ENCODE data around the gene CDH13.

GRCh38 chr16:83134638-83135037, 507.9 kb downstream of the CDH13 start:
- TF ChIP-seq EZH2 (IDR thresholded peaks at IDR 0.05; ENCODE audit: low read depth, low read length, severe bottlenecking) (no peak), CTCF (IDR thresholded peaks at IDR 0.05; ENCODE audit: control extremely low read depth in 1 of 3, insufficient read depth in 1 of 3, low read depth in 1 of 3, low read length in 3 of 3) (no peak), RNF2 (IDR thresholded peaks at IDR 0.05; ENCODE audit: borderline replicate concordance, low read depth, low read length, missing control alignments, poor library complexity, severe bottlenecking) (no peak), RAD21 (IDR thresholded peaks at IDR 0.05 in 1 of 2, conservative IDR thresholded peaks at IDR 0.05 in 1 of 2; ENCODE audit: low read depth in 2 of 2, low read length in 2 of 2) (no peak), POLR2AphosphoS5 (IDR thresholded peaks at IDR 0.05; ENCODE audit: low read depth, low read length) (no peak), KDM5A (IDR thresholded peaks at IDR 0.05; ENCODE audit: low read length) (no peak), SP2 (IDR thresholded peaks at IDR 0.05; ENCODE audit: low read length) (no peak), MAFK (IDR thresholded peaks at IDR 0.05; ENCODE audit: low read depth, low read length) (no peak)
- TF ChIP-seq, protein P1, sequence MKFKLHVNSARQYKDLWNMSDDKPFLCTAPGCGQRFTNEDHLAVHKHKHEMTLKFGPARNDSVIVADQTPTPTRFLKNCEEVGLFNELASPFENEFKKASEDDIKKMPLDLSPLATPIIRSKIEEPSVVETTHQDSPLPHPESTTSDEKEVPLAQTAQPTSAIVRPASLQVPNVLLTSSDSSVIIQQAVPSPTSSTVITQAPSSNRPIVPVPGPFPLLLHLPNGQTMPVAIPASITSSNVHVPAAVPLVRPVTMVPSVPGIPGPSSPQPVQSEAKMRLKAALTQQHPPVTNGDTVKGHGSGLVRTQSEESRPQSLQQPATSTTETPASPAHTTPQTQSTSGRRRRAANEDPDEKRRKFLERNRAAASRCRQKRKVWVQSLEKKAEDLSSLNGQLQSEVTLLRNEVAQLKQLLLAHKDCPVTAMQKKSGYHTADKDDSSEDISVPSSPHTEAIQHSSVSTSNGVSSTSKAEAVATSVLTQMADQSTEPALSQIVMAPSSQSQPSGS (IDR thresholded peaks at IDR 0.05; ENCODE audit: low read length) = no peak
